CD8-positive, alpha-beta memory T cell (primary cell): Measurements from ENCODE around the gene MRTFB. TPM values are rescaled to one million over a fixed set of nuclear protein-coding genes. Genes with fewer than 3 reads are reported as not detected.
A peak's percentile ranks its signal among the peaks of the same experiment; 100 is the strongest.

Experiments used
- CTCF ChIA-PET: fragments of 350-600 bp; sonication (Branson Sonifier 250); formaldehyde crosslinking; loops from one replicate; lab custom pipeline; 2021; ENCODE audit warnings: antibody characterized with exemption; lab: Charles Lee
- POLR2A ChIA-PET: fragments of 350-600 bp; sonication (Branson Sonifier 250); formaldehyde crosslinking; loops from one replicate; lab custom pipeline; 2021; ENCODE audit warnings: antibody characterized with exemption; lab: Charles Lee
- DNase-seq, 5 donors: peaks; one replicate each; pipeline versions ENCODE4 v3.0.0 to v3.0.0-alpha.2; 2020 to 2022; ENCODE audit warnings: mixed read lengths in 1 of 5
- H3K27ac ChIP-seq: one replicate; pipeline ENCODE4 v1.7.0; 2013; ENCODE audit warnings: low read depth, mild to moderate bottlenecking, low read length, moderate library complexity
- H3K27me3 ChIP-seq: 2 replicates; pipeline ENCODE4 v1.7.0; 2013; ENCODE audit warnings: low read length, mild to moderate bottlenecking; ENCODE audit not compliant: insufficient read depth, poor library complexity, severe bottlenecking
- H3K36me3 ChIP-seq: 2 replicates; pipeline ENCODE4 v1.7.0; 2013; ENCODE audit warnings: mild to moderate bottlenecking, low read length, moderate library complexity; ENCODE audit not compliant: insufficient read depth
- H3K4me1 ChIP-seq: 2 replicates; pipeline ENCODE4 v1.7.0; 2013; ENCODE audit warnings: mild to moderate bottlenecking, low read length, moderate library complexity; ENCODE audit not compliant: insufficient read depth
- H3K4me3 ChIP-seq: 2 replicates; pipeline ENCODE4 v1.7.0; 2013; ENCODE audit warnings: mild to moderate bottlenecking, low read length
- H3K9me3 ChIP-seq: 2 replicates; pipeline ENCODE4 v1.7.0; 2013; ENCODE audit warnings: mild to moderate bottlenecking, low read length
- H3K27ac Mint-ChIP-seq, 8 donors: one replicate each; pipeline ENCODE4 v1.8.0; 2020 to 2021; ENCODE audit warnings: mixed read lengths in 8 of 8, mild to moderate bottlenecking in 6 of 8, inconsistent platforms in 3 of 8, moderate library complexity in 3 of 8
- H3K27me3 Mint-ChIP-seq, 2 donors: one replicate each; pipeline ENCODE4 v1.8.0; 2020 to 2021; ENCODE audit warnings: mixed read lengths in 2 of 2, mild to moderate bottlenecking in 1 of 2, moderate library complexity in 1 of 2
- H3K36me3 Mint-ChIP-seq, 3 donors: one replicate each; pipeline ENCODE4 v1.8.0; 2020 to 2021; ENCODE audit warnings: mixed read lengths in 3 of 3, inconsistent platforms in 1 of 3, mild to moderate bottlenecking in 1 of 3
- H3K4me1 Mint-ChIP-seq, 3 donors: one replicate each; pipeline ENCODE4 v1.8.0; 2020 to 2021; ENCODE audit warnings: mixed read lengths in 3 of 3, inconsistent platforms in 1 of 3, mild to moderate bottlenecking in 1 of 3
- H3K4me3 Mint-ChIP-seq, 7 donors: one replicate each; pipeline ENCODE4 v1.8.0; 2020 to 2021; ENCODE audit warnings: mixed read lengths in 7 of 7, mild to moderate bottlenecking in 6 of 7, moderate library complexity in 4 of 7, inconsistent platforms in 2 of 7
- H3K9me3 Mint-ChIP-seq, 5 donors: one replicate each; pipeline ENCODE4 v1.8.0; 2020 to 2022; ENCODE audit warnings: mixed read lengths in 5 of 5, mild to moderate bottlenecking in 3 of 5, moderate library complexity in 2 of 5, inconsistent platforms in 1 of 5
- polyA plus RNA-seq: library from polyadenylated mRNA; unstranded; fragments of 300-500 nt; fragmentation: Illumina TruSeq; gene quantifications from one replicate; pipeline ENCODE4 v1.2.3, GENCODE V29; 2021
- total RNA-seq, 2 experiments: library from RNA; stranded (reverse); gene quantifications; one replicate each; pipeline ENCODE4 v1.2.3, GENCODE V29; 2021

Gene MRTFB
- total and polyA plus RNA-seq, 3 experiments from 2014 or later, result 6.5 to 12.2 (median 12.0) TPM

DNA sequence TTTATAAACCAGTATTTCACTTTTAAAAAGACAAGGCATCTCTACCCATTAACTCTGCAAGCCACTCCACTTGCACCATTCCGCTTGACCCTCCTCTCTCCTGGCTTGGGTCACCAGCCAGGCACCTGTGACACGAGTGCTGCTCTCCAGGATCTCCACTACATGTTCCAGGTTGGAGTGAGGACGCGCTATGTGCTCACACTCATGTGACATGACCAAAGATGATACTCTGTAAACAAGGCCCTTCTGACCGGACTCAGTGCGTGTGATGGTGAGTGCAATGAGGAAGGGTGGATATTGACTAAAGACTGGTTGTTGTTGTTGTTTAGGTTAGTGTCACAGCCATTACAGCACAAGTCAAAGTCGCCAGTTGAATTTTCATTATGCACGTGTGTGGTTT is 192.7 kb downstream of the MRTFB start:
- no peaks in the 10 kb centered on the region for H3K9me3 ChIP-seq
- H3K4me3 ChIP-seq, result no peak overlapping the region
- DNase-seq, result no peak
- H3K4me1 Mint-ChIP-seq, result no peaks in the 10 kb centered on the region
- no peak overlapping the region for H3K27ac ChIP-seq
- no peak overlapping the region for H3K27ac Mint-ChIP-seq
- no peaks in the 10 kb centered on the region for H3K27me3 ChIP-seq
- H3K4me1 ChIP-seq, result no peaks in the 10 kb centered on the region
- H3K9me3 Mint-ChIP-seq, result peaks cover 0 to 3% (median 0%) of the 10 kb centered on the region in 5 donors
- CTCF ChIA-PET, result no interaction called here
- peaks cover 11% of the 10 kb centered on the region for H3K36me3 ChIP-seq
- H3K4me3 Mint-ChIP-seq, result no peak overlapping the region
- H3K36me3 Mint-ChIP-seq, result peaks cover 32 to 74% (median 42%) of the 10 kb centered on the region in 3 donors
- H3K27me3 Mint-ChIP-seq, result no peaks in the 10 kb centered on the region
- POLR2A ChIA-PET, result no interaction called here

- Mint-ChIP-seq H3K27me3 (peaks cover 0 to under 1% of the 10 kb centered on the region in 2 donors), H3K36me3 (peaks cover 32 to 69% (median 48%) of the 10 kb centered on the region in 3 donors), H3K4me1 (no peaks in the 10 kb centered on the region), H3K4me3 (no peak overlapping the region), H3K27ac (no peak overlapping the region), H3K9me3 (peaks cover 2 to 10% (median 6%) of the 10 kb centered on the region in 5 donors)
- Histone ChIP-seq H3K4me3 (no peak overlapping the region), H3K27me3 (no peaks in the 10 kb centered on the region), H3K4me1 (no peaks in the 10 kb centered on the region), H3K27ac (no peak overlapping the region), H3K9me3 (peaks cover 2% of the 10 kb centered on the region), H3K36me3 (peaks cover 11% of the 10 kb centered on the region)
- ChIA-PET CTCF (interaction anchor here (1.0 kb wide), 1 partner anchor 22 kb away, joined by 3 read pairs; no protein-coding TSS in a partner anchor), POLR2A (no interaction called here)
- DNase-seq, result no peak
Observed at GRCh38 chr16:14264327-14264943, 193.3 kb downstream of the MRTFB start.

DNA sequence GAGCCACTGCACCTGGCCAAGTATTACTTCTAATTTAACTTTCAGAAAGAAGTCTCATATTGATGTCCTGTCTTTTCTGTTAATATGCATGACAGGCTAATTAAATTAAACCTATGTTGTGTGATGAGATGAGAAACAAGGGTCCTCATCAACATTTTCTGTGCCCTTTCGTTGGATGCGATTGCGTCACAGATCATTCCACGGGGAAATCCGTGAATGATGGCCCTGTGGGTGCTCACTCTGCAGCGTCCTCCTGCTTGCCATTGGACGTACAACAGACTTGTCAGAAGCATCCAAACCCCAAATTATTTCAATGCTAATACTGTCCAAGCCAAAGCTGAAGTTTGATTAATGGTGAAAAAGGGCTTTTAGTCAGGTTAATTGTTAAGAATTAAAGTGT is 197.0 kb downstream of the MRTFB start:
- CTCF ChIA-PET, result no interaction called here
- Mint-ChIP-seq H3K36me3 (peaks cover 22 to 44% (median 39%) of the 10 kb centered on the region in 3 donors), H3K4me1 (no peaks in the 10 kb centered on the region)

DNA sequence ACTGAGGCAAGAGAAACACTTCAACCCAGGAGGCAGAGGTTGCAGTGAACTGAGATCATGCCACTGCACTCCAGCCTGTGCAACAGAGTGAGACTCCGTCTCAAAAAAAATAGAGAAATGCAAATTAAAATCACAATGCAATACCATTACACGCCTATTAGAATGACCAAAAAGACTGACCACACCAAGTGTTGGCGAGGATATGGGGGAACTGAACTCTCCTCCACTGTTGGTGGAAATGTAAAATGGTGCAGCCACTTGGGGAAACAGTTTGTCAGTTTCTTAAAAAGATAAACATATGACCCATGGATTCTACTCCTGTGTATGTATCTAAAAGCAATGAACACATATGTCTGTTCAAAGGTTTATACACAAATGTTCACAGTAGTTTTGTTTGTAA is 204.8 kb downstream of the MRTFB start:
- peak overlapping the region in 1 of 8 donors; percentile 24 for H3K27ac Mint-ChIP-seq
- no peak for DNase-seq
- no peaks in the 10 kb centered on the region for H3K36me3 Mint-ChIP-seq
- no peak overlapping the region for H3K4me3 ChIP-seq
- peaks cover 0 to 2% of the 10 kb centered on the region in 2 donors for H3K27me3 Mint-ChIP-seq
- H3K9me3 Mint-ChIP-seq, result peaks cover 0 to 4% (median 3%) of the 10 kb centered on the region in 5 donors
- H3K27ac ChIP-seq, result no peak overlapping the region
- no peaks in the 10 kb centered on the region for H3K9me3 ChIP-seq
- no peaks in the 10 kb centered on the region for H3K4me1 ChIP-seq
- H3K36me3 ChIP-seq, result no peaks in the 10 kb centered on the region
- H3K4me3 Mint-ChIP-seq, result no peak overlapping the region
- POLR2A ChIA-PET, result no interaction called here
- CTCF ChIA-PET, result no interaction called here
- H3K27me3 ChIP-seq, result no peaks in the 10 kb centered on the region
- no peaks in the 10 kb centered on the region for H3K4me1 Mint-ChIP-seq

More for the DNA sequence above, 197.0 kb downstream of the MRTFB start:
- POLR2A ChIA-PET, result no interaction called here
- H3K4me3 Mint-ChIP-seq, result no peak overlapping the region
- Histone ChIP-seq H3K27ac (no peak overlapping the region), H3K27me3 (no peaks in the 10 kb centered on the region), H3K36me3 (no peaks in the 10 kb centered on the region), H3K9me3 (peaks cover 6% of the 10 kb centered on the region), H3K4me1 (no peaks in the 10 kb centered on the region), H3K4me3 (no peak overlapping the region)
- no peak for DNase-seq
- no peak overlapping the region for H3K27ac Mint-ChIP-seq
- H3K27me3 Mint-ChIP-seq, result peaks cover 0 to 6% of the 10 kb centered on the region in 2 donors
- peaks cover 12 to 26% (median 16%) of the 10 kb centered on the region in 5 donors for H3K9me3 Mint-ChIP-seq

- Histone ChIP-seq H3K27ac (no peak overlapping the region), H3K36me3 (no peaks in the 10 kb centered on the region), H3K4me3 (no peak overlapping the region), H3K27me3 (no peaks in the 10 kb centered on the region), H3K9me3 (no peaks in the 10 kb centered on the region), H3K4me1 (no peaks in the 10 kb centered on the region)
- Mint-ChIP-seq H3K27ac (peak overlapping the region in 1 of 8 donors; percentile 37), H3K4me1 (no peaks in the 10 kb centered on the region), H3K4me3 (peak overlapping the region in 1 of 7 donors; percentile 43), H3K9me3 (no peaks in the 10 kb centered on the region), H3K27me3 (peaks cover 0 to 2% of the 10 kb centered on the region in 2 donors), H3K36me3 (no peaks in the 10 kb centered on the region)
- ChIA-PET POLR2A (no interaction called here), CTCF (interaction anchor here (0.7 kb wide), 1 partner anchor 30 kb away, joined by 3 read pairs; no protein-coding TSS in a partner anchor)
- DNase-seq, result no peak
Observed at GRCh38 chr16:14278749-14279148, 207.6 kb downstream of the MRTFB start.

GRCh38 chr16:14280541-14280940 is 209.4 kb downstream of the MRTFB start:
- CTCF ChIA-PET, result no interaction called here

DNA sequence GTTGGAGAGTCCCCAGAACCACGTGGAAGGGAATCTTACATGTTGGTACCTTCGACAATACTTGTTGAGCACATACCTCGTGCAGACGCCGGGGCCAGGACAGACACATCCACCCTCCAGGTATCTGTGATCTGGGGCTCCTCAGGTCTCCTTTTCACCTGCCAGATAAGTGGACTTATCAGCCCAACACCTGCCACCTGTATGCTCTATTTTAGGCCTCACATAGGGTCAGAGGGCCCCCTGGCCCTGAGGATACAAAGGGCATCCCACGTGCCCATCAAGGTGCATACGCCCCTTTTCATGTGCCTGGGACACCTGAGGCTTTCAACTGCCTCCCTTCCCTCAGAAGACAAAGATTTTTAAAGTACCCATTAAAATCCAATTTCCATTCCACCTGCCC is 212.7 kb downstream of the MRTFB start:
- CTCF ChIA-PET, result interaction anchor here (1.7 kb wide), 1 partner anchor 364 kb away, joined by 7 read pairs; the partner anchor contains the start of gene ERCC4
- Mint-ChIP-seq H3K4me3 (peak overlapping the region in 4 of 7 donors; percentile 24 to 91 (median 60)), H3K36me3 (peaks cover 0 to 6% (median 2%) of the 10 kb centered on the region in 3 donors), H3K27me3 (peaks cover 0 to 16% of the 10 kb centered on the region in 2 donors), H3K4me1 (peaks cover 18 to 32% (median 27%) of the 10 kb centered on the region in 3 donors), H3K27ac (peak overlapping the region in 2 of 8 donors; percentile 80 to 96), H3K9me3 (peaks cover 0 to 8% (median 4%) of the 10 kb centered on the region in 5 donors)
- Histone ChIP-seq H3K4me3 (no peak overlapping the region), H3K4me1 (peaks cover 3% of the 10 kb centered on the region), H3K27ac (no peak overlapping the region), H3K36me3 (no peaks in the 10 kb centered on the region), H3K9me3 (no peaks in the 10 kb centered on the region), H3K27me3 (no peaks in the 10 kb centered on the region)
- POLR2A ChIA-PET, result no interaction called here
- DNase-seq, result no peak

More at GRCh38 chr16:14280541-14280940, 209.4 kb downstream of the MRTFB start:
- Mint-ChIP-seq H3K27me3 (peaks cover 0 to 10% of the 10 kb centered on the region in 2 donors), H3K4me3 (peak overlapping the region in 1 of 7 donors; percentile 64), H3K9me3 (no peaks in the 10 kb centered on the region), H3K36me3 (peaks cover 0 to 3% (median 0%) of the 10 kb centered on the region in 3 donors), H3K27ac (no peak overlapping the region), H3K4me1 (peaks cover 8 to 13% (median 12%) of the 10 kb centered on the region in 3 donors)
- no peaks in the 10 kb centered on the region for H3K27me3 ChIP-seq
- POLR2A ChIA-PET, result no interaction called here
- no peak for DNase-seq
- no peaks in the 10 kb centered on the region for H3K36me3 ChIP-seq
- no peak overlapping the region for H3K4me3 ChIP-seq
- H3K4me1 ChIP-seq, result peaks cover 3% of the 10 kb centered on the region
- no peaks in the 10 kb centered on the region for H3K9me3 ChIP-seq
- no peak overlapping the region for H3K27ac ChIP-seq

DNA sequence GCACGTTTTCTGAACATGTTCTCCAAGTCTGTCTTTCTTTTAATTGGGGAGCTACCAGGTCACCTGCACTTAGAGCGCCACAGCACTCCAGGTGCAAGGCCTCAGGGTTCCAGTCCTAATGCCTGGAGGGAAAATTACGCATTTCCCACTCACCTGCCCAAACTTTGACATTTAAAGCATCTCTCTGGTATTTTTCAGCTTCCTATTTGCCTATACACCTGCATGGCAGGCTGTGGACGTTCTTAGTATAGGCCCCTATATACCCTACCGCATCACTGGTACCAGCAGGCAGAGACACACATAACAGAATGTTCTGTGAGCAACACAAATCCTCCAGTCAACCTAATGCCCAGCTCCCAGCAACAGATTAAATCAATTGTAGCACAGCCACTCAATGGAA is 213.3 kb downstream of the MRTFB start:
- H3K36me3 ChIP-seq, result no peaks in the 10 kb centered on the region
- peaks cover 3% of the 10 kb centered on the region for H3K4me1 ChIP-seq
- no peaks in the 10 kb centered on the region for H3K27me3 ChIP-seq
- H3K27ac ChIP-seq, result no peak overlapping the region
- no peak overlapping the region for H3K4me3 ChIP-seq
- Mint-ChIP-seq H3K27ac (peak overlapping the region in 6 of 8 donors; percentile 17 to 96 (median 48)), H3K4me3 (peak overlapping the region; percentile 19 to 96 (median 91)), H3K27me3 (peaks cover 0 to 16% of the 10 kb centered on the region in 2 donors), H3K36me3 (peaks cover 2 to 8% (median 6%) of the 10 kb centered on the region in 3 donors), H3K9me3 (peaks cover 3 to 14% (median 10%) of the 10 kb centered on the region in 5 donors), H3K4me1 (peaks cover 18 to 32% (median 28%) of the 10 kb centered on the region in 3 donors)
- ChIA-PET POLR2A (interaction anchor here (0.6 kb wide), 1 partner anchor 101 kb away, joined by 4 read pairs; no protein-coding TSS in a partner anchor), CTCF (interaction anchor here (1.7 kb wide), 1 partner anchor 365 kb away, joined by 7 read pairs; the partner anchor contains the start of gene ERCC4)
- H3K9me3 ChIP-seq, result no peaks in the 10 kb centered on the region
- DNase-seq, result no peak
